NCI-H2171 treated with DMSO at 0.1 percent for 48 hours (cell line): ENCODE measurements around the gene LPAR2.
"Not testable (repeated sequence)": the region's sequence is repeated elsewhere in the genome, so short reads cannot be mapped to it uniquely, and the experiment has no call there.

Experiments
- DNase-seq: peaks from one replicate; lab custom pipeline; 2025; lab: John Stamatoyannopoulos, UW

The LPAR2 gene

GRCh38 chr19:19627621-19628500 lies at the start of gene LPAR2:
Gene LPAR2, minus strand, starts transcription at chr19:19628220. Its CDS starts 945 bp downstream, at chr19:19627275.
- DNase-seq, result peak; percentile 75

DNA sequence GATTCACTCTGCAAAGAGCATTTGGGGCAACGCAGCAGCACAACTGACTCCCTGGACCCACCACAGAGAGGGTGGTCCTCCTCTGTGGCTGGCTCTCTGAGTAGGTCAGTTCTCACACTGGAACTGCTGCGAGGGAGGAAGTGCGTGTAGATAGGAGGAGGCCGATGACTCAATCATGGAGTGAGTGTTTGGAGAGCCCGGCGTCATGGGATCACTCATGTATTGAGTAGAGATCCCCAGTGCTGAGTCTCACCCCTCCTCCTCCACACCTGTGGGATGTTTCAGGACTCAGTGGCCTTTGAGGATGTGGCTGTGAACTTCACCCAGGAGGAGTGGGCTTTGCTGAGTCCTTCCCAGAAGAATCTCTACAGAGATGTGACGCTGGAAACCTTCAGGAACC lies 49.6 kb upstream of the LPAR2 start:
- DNase-seq, result no peak

DNA sequence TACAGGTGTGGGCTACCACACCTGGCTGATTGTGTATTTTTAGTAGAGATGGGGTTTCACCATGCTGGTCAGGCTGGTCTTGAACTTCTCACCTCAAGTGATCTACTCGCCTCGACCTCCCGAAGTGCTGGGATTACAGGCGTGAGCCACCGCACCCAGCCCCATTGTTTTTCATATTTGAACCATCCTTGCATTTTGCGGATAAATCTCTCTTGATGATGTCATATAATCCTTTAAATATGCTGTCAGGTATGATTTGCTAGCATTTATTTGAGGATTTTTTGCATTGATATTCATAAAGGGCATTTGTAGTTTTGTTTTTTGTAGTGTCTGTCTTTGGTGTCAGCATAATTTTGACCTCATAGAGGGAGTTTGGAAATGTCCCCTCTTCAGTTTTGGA lies 46.3 kb upstream of the LPAR2 start:
- no peak for DNase-seq

DNA sequence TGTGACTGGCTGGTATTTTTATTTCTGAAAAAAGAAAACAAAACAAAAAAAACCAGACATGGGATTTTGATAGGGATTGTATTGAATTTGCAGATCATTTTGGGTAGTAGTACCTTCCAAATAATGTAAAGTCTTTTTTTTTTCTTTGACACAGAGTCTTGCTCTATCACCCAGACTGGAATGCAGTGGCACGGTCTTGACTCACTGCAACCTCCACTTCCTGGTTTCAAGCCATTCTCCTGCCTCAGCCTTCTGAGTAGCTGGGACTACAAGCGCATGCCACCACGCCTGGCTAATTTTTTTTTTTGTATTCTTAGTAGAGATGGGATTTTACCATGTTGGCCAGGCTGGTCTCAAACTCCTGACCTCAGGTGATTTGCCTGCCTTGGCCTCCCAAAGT lies 44.8 kb upstream of the LPAR2 start:
- no peak for DNase-seq

- DNase-seq, result no peak
Observed at GRCh38 chr19:19670070-19670551, 42.1 kb upstream of the LPAR2 start.

- peak; percentile 91 for DNase-seq
Observed at GRCh38 chr19:19668230-19669012, 40.4 kb upstream of the LPAR2 start, which contains the start of gene ZNF101. Gene ZNF101, plus strand, starts transcription at chr19:19668839. Its CDS starts 125 bp downstream, at chr19:19668964.

DNA sequence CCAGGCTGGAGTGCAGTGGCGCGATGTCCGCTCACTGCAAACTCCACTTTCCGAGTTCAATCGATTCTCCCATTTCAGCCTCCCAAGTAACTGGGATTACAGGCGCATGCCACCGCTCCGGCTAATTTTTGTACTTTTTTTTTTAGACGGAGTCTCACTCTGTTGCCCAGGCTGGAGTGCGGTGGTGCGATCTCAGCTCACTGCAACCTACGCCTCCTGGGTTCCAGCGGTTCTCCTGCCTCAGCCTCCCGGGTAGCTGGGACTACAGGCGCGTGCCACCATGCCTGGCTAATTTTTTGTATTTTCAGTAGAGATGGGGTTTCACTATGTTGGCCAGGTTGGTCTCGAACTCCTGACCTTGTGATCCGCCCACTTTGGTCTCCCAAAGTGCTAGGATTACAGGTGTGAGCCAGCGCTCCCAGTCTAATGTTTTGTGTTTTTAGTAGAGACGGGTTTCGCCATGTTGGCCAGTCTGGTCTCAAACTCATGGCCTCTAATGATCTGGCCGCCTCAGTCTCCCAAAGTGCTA lies 37.5 kb upstream of the LPAR2 start:
- not testable (repeated sequence) for DNase-seq

- DNase-seq, result peak; percentile 99
Observed at GRCh38 chr19:19663256-19664120, 35.5 kb upstream of the LPAR2 start, which contains the start of gene ATP13A1. Gene ATP13A1, minus strand, starts transcription at chr19:19663676. Its CDS starts 10 bp downstream, at chr19:19663666.

DNA sequence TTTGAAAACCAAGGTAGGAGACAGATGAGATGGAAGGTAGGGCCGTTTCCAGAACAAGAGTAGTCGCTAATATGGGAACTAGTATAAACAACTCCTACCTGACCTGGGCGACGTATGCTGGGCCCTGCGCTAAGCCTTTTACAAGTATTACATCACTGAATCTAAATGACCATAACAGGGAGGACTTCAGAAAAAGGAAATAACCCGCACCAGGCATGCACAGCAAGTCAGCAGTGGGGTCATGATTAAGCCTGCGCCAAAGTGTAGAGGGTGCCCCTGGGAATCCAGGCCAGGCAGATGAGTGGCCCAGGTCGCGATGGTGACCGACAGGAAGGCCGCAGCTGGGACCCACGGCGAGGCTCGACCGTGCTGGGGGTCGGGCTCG lies 34.8 kb upstream of the LPAR2 start:
- DNase-seq, result no peak

- DNase-seq, result no peak
Observed at GRCh38 chr19:19662344-19662743, 34.3 kb upstream of the LPAR2 start.

- no peak for DNase-seq
Observed at GRCh38 chr19:19661675-19662251, 33.7 kb upstream of the LPAR2 start.

GRCh38 chr19:19661141-19661674 lies 33.2 kb upstream of the LPAR2 start:
- DNase-seq, result no peak

DNA sequence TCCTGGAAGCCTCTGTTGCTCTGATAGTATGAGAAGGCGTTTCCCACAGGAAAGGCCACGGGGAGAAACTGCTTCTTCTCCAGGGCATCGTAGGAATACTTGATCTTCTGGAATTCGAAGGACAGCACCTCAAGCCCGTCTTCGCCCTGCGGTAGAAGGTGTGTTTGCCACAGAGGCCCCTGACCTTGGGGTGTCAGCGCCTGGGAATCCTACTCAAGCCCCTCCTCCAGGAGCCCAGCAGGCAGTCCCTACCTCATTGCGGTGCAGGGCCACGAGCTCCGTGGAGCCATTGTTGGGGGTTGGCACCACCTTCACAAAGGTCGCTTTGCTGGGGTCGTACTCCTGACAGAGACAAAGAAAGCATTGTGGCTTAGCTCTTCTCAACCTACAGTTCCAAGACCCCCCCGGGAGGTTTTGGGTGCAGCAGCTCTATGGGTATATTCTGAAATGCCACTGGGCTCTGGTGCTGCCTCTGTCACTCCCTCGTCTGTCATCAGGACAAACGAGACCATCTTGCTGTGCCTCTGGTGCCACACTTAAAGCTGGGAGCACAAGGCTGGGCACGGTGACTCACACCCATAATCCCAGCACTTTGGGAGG lies 31.7 kb upstream of the LPAR2 start:
- no peak for DNase-seq

DNA sequence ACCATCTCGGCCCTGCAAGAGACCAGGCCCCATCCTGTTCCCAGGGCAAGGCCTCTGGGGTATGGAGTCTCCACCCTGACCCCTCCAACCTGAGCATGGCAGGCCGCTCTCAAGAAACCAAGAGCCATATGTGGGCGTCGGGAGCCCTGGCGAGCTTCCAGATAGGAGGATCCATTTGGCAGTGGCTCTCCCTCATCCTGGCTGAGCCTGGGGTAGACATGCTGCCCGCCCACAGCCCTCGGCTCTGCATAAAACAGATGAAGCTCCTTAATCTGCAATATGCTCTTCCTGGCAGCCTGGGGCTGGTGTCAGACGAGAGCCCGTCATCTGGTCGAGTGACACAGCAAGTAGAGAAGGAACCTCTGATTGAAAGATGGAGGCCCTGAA lies 29.4 kb upstream of the LPAR2 start:
- DNase-seq, result peak; percentile 82

- DNase-seq, result no peak
Observed at GRCh38 chr19:19656451-19657396, 28.7 kb upstream of the LPAR2 start.

- DNase-seq, result no peak
Observed at GRCh38 chr19:19655641-19656343, 27.8 kb upstream of the LPAR2 start.

DNA sequence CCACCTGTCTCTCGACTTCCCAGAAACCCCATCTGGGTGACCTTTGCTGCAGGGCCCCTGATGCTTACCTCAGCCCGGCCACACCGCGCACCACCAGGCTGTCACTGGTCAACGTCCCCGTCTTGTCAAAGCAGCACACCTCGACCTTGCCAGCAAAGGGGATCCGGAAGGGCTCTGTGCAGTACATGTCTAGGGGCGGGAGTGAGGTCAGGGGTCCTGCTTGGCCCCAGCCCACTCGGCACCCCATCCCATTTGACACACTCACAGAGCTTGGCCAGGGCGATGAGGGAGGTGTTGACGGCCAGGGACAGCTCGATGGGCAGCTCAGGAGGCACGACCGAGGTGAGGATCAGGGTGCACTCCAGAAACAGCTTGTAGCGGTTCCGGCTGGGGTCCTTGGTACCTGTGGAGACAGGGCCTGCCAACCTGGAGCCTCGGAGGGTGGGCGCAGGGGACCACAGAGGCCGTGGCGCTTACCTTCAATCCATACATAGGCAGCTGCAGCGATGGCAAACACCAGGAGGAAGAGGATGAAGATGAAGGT lies 27.1 kb upstream of the LPAR2 start:
- no peak for DNase-seq

DNA sequence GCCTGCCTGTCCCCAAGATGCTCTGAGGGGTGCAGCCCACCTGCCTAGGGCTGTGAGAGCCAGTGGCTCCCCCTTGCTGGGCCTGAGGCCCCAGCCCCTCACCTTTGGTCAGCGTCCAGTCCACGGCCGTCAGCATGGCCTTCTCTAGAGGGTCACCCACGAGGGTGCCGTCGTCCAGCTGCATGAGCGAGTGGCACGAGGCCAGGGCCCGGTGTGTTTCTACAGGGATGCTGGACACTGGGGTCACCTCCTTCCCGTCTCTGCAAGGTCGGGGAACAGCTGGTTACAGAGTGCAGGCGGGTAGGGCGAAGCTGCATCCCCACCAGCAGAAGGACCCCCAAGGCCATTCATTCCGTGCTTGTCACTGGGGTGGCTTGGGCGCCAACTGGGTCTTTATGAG lies 26.4 kb upstream of the LPAR2 start:
- no peak for DNase-seq
